Mucosa of gallbladder (tissue), 1 donor: ENCODE data around the gene PLEKHG4B. TPM values are rescaled to one million over a fixed set of nuclear protein-coding genes. Genes with fewer than 3 reads are reported as not detected.
"Not testable (repeated sequence)": the region's sequence is repeated elsewhere in the genome, so short reads cannot be mapped to it uniquely, and the experiment has no call there.

ENCODE experiments used
- DNase-seq: peaks from one replicate; pipeline ENCODE4 v3.0.0-alpha.2; 2020; ENCODE audit warnings: low spot score
- total RNA-seq: library from RNA; stranded (reverse); gene quantifications from one replicate; pipeline ENCODE4 v1.2.1, GENCODE V29; 2021
- donor health status: DM: no; HTN: no; CAD: no.

Gene PLEKHG4B
- total RNA-seq, 1 donor from 2014 or later: 0.09 TPM

DNA sequence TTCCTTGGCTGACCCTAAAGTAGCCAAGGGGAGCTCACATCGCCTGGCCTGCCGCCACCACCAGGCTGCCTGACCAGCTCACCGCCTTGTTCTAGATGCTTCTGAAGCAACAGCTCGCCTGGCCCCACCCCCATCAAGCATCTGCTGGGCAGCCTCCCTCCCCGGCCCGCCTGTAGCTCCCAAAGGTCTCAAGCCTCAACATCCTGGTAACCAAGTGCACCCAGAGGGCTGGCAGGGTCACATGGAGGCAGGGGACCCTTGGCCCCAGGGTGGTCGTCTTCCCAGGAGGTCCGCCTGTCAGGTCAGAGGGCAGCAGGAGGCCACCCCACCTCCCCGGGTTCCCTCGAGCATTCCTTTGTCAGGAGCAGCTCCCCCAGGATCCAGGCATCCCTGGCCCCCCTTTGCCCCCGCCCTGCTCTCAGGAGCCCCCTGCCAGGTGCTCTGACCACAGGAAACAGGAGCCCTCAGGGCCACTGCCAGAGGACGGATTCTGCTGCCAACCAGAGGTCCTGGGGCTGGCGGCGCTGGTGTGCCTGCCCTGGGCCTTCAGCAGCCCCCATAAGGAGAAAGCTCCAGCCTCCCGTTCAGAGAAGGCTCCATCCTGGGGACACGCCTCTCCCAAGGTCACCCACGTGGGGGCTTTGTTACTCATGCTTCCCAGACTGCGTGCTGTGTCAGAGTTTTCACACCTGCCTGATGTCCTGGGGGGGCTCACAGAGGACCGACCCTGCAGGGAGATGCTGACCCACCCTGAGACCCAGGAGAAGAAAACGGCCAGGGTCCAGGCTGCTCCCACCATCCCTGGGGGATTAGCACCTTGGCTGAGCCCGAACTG, 95.9 kb downstream of the PLEKHG4B start:
- DNase-seq: no peak

- DNase-seq: peak; percentile 87
These were observed 96.8 kb downstream of the PLEKHG4B start for GRCh38 chr5:188488-189481.

DNA sequence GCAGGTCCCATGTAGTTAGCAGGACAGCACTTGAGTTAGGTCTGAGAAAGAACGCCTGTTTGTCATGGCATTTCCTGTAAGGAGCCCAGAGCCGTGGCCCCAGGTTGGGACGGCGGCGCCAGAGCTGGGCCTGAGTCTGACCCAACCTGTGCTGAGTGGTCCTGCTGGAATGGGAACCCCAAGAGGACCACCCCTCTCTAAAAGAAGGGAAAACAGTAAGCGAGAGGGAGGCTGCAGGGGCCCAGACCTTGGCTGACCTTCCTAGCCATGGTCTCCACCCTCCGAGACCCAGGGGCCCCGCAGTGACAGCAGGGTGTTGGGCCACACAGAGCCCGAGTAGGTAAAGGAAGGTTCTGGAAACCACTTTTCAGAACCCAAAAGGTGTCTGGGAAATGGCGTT, 97.5 kb downstream of the PLEKHG4B start:
- no peak for DNase-seq

- DNase-seq: no peak
These were observed 98.0 kb downstream of the PLEKHG4B start for GRCh38 chr5:189976-190365.

DNA sequence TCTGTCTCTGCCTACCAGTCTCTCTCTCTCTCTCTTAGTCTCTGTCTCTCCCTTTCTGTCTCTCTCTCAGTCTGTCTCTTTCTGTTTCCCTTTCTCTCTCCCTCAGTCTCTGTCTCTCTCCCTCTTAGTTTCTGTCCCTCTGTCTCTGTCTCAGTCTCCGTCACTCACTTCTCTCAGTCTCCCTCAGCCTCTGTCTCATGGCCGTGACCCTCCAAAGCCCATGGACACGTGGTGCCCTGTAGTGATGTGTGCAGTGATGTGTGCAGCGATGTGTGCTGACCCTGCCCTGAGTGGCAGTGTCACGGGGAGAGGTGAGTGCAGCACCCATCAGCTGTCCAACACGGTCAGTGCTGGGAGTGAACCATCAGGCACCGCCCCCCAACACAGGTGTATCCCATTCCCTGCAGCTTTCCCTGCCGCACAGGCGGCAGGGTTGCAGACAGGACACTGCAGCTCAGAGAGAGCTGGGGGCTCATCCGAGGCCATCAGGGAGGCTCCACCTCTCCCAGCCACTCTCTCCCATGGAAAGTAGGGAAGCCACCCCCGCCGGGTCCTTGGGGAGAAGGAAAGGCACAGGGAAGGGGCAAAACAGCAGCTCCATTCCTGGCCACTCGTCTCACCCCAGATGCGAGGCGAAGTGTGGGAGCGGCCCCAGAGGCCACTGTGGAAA, 98.5 kb downstream of the PLEKHG4B start:
- no peak for DNase-seq

- peak; percentile 29 for DNase-seq
These were observed 99.3 kb downstream of the PLEKHG4B start, which contains the start of gene LRRC14B for GRCh38 chr5:191036-191948. LRRC14B (plus strand) TSS chr5:191495; CDS start chr5:191539, 44 bp downstream.

DNA sequence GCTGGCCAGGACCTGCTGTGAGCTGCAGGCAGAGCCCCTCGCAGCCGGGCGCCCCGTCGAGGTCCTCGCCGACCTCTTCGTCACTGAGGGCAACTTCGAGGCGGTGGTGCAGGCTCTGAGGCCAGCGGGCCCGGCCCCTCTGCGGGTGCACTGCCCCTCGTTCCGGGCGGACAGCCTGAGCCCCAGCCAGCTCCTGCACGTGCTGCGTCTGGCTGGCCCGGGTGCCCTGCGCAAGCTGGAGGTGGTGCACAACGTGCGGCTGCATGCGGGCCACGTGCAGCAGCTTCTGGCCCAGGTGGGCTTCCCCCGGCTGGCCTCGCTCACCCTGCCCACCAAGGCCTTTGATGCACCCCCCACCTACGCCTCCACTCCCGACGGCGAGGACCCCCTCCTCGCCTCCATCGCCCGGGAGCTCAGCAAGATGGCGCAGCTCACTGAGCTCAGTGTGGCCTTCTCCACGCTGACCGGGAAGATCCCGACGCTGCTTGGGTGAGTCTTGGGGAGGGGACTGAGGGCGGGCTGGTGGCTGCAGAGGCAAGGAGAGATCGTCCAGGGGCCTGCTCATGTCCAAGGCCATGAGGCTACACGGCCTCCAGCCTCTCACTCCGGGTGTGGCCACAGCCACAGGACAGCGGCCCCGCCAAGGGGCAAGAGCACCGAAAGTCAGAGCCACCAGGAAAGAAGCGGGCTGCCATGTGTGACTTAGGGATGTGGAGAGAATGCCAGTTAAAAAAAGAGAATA, 100.2 kb downstream of the PLEKHG4B start:
- DNase-seq: no peak

DNA sequence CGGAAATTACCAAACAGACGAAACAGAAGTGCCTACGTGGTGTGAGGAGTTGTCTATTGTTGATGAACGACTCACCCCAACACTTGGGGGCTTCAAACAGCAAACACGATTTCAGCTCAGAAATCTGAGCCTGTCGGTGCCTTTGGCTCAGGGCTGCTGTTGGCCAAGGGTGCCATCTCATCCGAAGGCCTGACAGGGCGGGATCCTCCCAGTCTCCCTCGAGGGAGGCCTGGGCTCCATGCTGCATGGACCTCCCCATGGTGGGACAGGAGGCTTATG, 100.7 kb downstream of the PLEKHG4B start:
- DNase-seq: no peak

DNA sequence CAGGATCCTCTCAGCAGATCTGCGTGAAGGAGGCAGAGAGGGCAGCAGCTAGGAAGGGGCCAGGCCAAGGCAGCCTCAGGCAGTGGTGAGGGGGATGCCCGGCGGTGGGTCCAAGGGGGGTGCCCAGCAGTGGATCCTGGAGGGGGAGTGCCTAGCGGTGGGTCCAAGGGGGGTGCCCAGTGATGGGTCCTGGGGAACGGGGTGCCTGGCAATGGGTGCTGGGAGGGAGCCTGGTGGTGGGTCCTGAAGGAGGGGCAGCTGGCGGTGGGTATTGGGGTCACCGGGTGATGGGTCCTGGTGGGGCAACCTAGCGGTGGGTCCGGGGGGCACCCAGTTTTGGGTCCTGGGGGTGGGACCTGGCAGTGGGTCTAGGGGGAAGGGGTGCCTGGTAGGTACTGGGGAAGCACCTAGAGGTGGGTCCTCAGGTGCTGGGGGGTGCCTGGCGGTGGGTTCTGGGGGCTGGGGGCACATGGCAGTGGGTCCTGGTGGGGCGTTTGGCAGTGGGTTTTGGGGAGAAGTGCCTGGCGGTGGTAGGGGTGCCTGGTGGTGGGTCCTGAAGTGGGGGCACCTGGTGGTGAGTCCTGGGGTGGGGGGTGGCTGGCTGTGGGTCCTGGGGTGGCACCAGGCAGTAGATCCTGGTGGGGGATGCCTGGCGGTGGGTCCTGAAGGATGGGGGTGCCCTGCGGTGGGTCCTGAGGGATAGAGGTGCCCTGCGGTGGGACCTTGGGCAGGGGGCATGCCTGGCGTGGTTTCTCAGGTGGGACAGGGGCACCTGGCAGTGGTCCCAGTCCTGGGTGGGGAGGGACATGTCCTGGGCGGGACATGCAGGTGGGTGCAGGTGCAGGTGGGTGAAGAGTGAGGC, 101.2 kb downstream of the PLEKHG4B start:
- no peak for DNase-seq

- no peak for DNase-seq
These were observed 102.1 kb downstream of the PLEKHG4B start for GRCh38 chr5:194102-194501.

DNA sequence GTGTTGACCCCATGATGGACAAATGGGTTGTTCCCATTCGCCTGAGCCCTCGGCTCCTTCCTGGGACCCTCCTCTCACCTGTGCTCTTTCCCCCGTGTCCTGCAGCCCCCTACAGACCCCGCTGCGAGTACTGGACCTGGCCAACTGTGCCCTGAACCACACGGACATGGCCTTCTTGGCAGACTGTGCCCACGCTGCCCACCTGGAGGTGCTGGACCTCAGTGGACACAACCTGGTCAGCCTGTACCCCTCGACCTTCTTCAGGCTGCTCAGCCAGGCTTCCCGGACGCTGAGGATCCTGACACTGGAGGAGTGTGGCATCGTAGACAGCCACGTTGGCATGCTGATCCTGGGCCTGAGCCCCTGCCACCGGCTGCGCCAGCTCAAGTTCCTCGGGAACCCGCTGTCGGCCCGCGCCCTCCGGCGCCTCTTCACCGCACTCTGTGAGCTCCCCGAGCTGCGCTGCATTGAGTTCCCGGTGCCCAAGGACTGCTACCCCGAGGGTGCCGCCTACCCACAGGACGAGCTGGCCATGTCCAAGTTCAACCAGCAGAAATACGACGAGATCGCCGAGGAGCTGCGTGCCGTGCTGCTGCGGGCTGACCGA, 102.7 kb downstream of the PLEKHG4B start:
- DNase-seq: no peak

GRCh38 chr5:195401-196160, 103.6 kb downstream of the PLEKHG4B start:
- no peak for DNase-seq

DNA sequence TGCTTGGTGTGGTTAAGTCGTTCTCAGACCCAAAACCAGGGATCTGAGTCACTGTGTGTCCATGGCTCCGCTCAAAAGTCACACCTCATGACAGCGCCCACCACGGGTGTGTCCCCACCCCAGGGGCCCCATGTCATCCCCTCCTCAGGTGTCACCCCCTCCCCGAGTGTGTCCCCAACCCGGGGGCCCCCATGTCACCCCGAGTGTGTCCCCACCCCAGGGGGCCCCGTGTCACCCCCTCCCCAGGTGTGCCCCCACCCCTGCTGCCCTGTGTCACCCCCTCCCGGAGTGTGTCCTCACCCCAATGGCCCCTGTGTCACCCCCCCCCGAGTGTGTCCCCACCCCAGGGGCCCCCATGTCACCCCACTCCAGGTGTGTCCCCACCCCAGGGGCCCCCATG, 104.4 kb downstream of the PLEKHG4B start:
- no peak for DNase-seq

DNA sequence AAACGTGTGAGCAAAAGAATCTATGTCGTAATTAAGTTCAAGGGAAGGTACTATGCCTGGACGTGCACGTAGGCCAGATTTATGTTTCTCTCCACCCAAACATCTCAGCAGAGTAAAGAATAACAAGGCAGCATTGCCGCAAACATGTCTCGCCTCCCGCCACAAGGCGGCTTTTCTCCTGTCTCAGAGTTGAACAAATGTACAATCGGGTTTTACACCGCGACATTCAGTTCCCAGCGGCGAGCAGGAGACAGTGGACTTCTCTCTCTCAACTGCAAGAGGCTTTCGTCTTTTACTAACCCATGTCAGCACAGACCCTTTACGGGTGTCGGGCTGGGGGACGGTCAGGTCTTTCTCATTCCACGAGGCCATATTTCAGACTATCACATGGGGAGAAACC, 105.1 kb downstream of the PLEKHG4B start:
- DNase-seq: not testable (repeated sequence)

- no peak for DNase-seq
These were observed 106.0 kb downstream of the PLEKHG4B start for GRCh38 chr5:197892-198489.

- no peak for DNase-seq
These were observed 106.7 kb downstream of the PLEKHG4B start for GRCh38 chr5:198516-199196.
